ENCODE measurements around the gene PRR16. TPM values are rescaled to one million over a fixed set of nuclear protein-coding genes. Genes with fewer than 3 reads are reported as not detected.
"Not testable (repeated sequence)": the region's sequence is repeated elsewhere in the genome, so short reads cannot be mapped to it uniquely, and the experiment has no call there.

PRR16 gene
- total and polyA plus RNA-seq, 7 donors, result 1.6 to 5.9 (median 5.7) TPM

DNA sequence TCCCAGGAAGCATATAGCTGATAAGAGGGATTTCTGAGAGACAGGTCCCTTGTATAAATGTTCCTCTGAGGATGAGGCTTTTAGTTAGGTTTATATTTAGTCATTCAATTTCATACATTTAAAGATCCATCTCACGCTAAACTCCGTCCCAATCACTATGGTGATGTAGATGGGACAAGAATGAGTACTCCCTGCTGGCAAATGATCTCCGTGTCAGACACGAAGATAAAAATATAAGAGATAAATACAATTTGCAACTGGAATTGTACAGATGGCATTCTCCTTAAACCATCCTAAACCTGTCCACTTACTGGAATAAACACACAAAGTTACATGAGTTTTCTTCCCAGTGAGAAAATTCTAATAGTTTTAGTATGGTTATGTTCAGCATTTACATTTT, 233.0 kb downstream of the PRR16 start:
- intact Hi-C loops (cut with DNase I), result no loop called here
- no peak overlapping the region for H3K27ac ChIP-seq
- WGBS, 2 donors, result 81 to 85% methylated on average over 4 of the region's 4 CpGs

DNA sequence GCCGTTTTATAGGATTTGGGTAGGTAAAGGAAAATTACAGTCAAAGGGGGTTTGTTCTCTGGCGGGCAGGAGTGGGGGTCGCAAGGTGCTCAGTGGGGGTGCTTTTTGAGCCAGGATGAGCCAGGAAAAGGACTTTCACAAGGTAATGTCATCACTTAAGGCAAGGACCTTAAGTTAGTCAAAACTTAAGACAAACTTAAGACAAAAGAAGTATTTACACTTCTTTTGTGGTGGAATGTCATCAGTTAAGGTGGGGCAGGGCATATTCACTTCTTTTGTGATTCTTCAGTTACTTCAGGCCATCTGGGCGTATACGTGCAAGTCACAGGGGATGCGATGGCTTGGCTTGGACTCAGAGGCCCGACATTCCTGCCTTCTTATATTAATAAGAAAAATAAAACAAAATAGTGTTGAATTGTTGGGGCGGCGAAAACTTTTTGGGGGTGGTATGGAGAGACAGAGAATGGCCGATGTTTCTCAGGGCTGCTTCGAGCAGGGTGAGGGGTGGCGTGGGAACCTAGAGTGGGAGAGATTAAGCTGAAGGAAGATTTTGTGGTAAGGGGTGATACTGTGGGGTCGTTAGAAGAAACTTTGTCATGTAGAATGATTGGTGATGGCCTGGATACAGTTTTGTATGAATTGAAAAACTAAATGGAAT, 233.7 kb downstream of the PRR16 start:
- H3K4me1 ChIP-seq; H3K9me3 ChIP-seq; intact Hi-C loops (cut with DNase I); H3K4me3 ChIP-seq; H3K27ac ChIP-seq; H3K36me3 ChIP-seq; H3K27me3 ChIP-seq; DNase-seq: not testable (repeated sequence)
- 75 to 78% methylated on average over 10 of the region's 13 CpGs for WGBS, 2 donors

More for the DNA sequence above, 233.0 kb downstream of the PRR16 start:
- TF ChIP-seq EP300 (IDR thresholded peaks at IDR 0.05) (no peak), POLR2A (IDR thresholded peaks at IDR 0.05) (no peak), POLR2AphosphoS5 (IDR thresholded peaks at IDR 0.05) (no peak)
- TF ChIP-seq, protein P1, sequence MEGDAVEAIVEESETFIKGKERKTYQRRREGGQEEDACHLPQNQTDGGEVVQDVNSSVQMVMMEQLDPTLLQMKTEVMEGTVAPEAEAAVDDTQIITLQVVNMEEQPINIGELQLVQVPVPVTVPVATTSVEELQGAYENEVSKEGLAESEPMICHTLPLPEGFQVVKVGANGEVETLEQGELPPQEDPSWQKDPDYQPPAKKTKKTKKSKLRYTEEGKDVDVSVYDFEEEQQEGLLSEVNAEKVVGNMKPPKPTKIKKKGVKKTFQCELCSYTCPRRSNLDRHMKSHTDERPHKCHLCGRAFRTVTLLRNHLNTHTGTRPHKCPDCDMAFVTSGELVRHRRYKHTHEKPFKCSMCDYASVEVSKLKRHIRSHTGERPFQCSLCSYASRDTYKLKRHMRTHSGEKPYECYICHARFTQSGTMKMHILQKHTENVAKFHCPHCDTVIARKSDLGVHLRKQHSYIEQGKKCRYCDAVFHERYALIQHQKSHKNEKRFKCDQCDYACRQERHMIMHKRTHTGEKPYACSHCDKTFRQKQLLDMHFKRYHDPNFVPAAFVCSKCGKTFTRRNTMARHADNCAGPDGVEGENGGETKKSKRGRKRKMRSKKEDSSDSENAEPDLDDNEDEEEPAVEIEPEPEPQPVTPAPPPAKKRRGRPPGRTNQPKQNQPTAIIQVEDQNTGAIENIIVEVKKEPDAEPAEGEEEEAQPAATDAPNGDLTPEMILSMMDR (IDR thresholded peaks at IDR 0.05), result no peak
- Histone ChIP-seq H3K4me3 (no peak overlapping the region), H3K9me3 (no peaks in the 10 kb centered on the region), H3K4me1 (no peaks in the 10 kb centered on the region), H3K27me3 (no peaks in the 10 kb centered on the region), H3K36me3 (no peaks in the 10 kb centered on the region)
- DNase-seq, result no peak

DNA sequence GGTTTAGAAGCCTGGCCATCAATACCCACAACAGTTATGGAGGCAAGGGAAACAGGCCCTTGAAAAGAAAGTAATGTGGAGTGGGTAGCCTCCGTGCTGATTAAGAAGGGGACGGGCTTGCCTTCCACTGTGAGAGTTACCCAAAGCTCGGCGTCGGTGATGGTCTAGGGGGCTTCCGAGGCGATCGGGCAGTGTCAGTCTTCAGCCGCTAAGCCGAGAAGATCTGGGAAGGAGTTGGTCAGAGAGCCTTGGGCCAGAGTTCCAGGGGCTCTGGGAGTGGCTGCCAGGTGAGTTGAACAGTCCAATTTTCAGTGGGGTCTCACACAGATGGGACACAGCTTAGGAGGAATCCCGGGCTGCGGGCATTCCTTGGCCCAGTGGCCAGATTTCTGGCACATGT, 236.6 kb downstream of the PRR16 start:
- H3K9me3 ChIP-seq; DNase-seq; H3K4me3 ChIP-seq; H3K4me1 ChIP-seq; H3K27me3 ChIP-seq; H3K36me3 ChIP-seq; intact Hi-C loops (cut with DNase I); H3K27ac ChIP-seq: not testable (repeated sequence)
- 91% methylated on average over 12 of the region's 12 CpGs for WGBS, 2 donors

DNA sequence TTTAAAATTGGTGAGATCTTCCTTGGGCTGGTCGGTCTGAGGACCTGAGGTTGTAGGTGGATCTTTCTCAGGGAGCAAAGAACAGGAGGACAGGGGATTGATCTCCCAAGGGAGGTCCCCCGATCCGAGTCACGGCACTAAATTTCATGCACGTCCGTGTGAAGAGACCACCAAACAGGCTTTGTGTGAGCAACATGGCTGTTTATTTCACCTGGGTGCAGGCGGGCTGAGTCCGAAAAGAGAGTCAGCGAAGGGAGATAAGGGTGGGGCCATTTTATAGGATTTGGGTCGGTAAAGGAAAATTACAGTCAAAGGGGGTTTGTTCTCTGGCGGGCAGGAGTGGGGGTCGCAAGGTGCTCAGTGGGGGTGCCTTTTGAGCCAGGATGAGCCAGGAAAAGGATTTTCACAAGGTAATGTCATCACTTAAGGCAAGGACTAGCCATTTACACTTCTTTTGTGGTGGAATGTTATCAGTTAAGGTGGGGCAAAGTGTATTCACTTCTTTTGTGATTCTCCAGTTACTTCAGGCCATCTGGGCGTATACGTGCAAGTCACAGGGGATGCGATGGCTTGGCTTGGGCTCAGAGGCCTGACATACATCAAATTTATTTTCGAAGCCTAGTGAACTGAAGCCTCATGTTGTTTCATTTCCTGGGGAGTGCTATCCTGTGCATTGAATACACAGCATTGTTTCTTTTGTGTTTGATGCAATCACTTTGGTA, 238.9 kb downstream of the PRR16 start:
- H3K9me3 ChIP-seq; DNase-seq; H3K4me1 ChIP-seq; H3K4me3 ChIP-seq; intact Hi-C loops (cut with DNase I); H3K36me3 ChIP-seq; H3K27ac ChIP-seq; H3K27me3 ChIP-seq: not testable (repeated sequence)
- WGBS, 2 donors, result 52 to 69% methylated on average over 16 of the region's 16 CpGs

DNA sequence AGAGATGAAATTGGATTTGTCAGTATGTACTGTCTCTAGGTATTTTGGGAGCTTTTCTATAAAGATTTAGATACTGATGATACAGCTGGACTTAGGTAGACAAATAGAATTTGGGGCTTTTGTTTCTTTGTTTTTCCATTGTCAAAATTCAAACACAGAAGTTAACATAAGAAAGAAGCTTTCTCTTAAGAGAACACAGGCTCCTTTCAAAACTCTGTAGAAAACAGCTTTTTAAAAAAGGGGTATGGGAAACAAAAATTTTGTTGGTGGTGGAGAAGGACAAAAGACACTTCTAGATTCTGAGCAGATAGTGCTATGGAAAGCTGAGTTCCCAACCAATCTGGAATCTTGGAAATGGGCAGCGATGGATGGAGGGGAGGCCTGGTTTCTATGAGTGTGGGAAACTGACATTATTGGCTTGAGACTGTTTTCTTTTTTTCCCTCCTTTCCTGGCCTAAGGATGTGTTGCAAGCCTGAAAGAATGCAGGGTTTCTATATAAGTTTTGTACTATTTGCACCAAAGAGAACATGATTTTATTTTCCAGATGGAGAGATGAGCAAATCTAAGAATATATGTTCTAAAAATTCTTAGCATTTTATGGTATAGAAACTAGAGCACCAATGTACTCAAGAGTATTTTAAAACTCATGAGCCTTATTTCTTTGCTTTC, 240.0 kb downstream of the PRR16 start:
- Histone ChIP-seq H3K4me1 (no peaks in the 10 kb centered on the region), H3K4me3 (no peak overlapping the region), H3K27me3 (no peaks in the 10 kb centered on the region), H3K36me3 (no peaks in the 10 kb centered on the region), H3K27ac (no peak overlapping the region), H3K9me3 (no peaks in the 10 kb centered on the region)
- no peak for DNase-seq
- intact Hi-C loops (cut with DNase I), result no loop called here
- TF ChIP-seq POLR2AphosphoS5 (IDR thresholded peaks at IDR 0.05) (no peak), EP300 (IDR thresholded peaks at IDR 0.05) (no peak), POLR2A (IDR thresholded peaks at IDR 0.05) (no peak)
- TF ChIP-seq, protein P1 (IDR thresholded peaks at IDR 0.05), result no peak
- 65 to 70% methylated on average over 1 of the region's 1 CpG for WGBS, 2 donors

DNA sequence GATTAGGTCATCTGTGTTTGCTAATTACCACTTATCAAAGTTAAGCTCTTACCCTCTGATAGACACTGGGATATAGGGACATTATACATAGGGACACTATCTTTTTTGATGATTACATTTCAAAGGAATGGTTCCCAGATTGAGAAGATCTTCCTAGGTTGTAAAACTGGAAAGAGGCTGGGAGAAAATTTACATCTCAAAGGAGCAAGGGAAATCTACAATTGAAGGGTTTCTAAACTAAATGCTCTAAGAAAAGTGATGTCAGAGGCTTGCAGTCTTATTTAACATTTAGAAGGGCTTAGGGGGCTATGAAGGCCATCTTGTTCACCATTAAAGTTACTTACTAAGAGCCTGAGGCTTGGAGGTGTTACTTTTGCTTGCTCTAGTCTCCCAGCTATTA, 242.8 kb downstream of the PRR16 start:
- TF ChIP-seq, protein P1 (IDR thresholded peaks at IDR 0.05), result no peak
- TF ChIP-seq POLR2A (IDR thresholded peaks at IDR 0.05), result no peak
- no peak for TF ChIP-seq EP300 (IDR thresholded peaks at IDR 0.05)
- TF ChIP-seq POLR2AphosphoS5 (IDR thresholded peaks at IDR 0.05), result no peak
- Histone ChIP-seq H3K27ac (no peak overlapping the region), H3K4me3 (no peak overlapping the region), H3K27me3 (no peaks in the 10 kb centered on the region), H3K36me3 (no peaks in the 10 kb centered on the region), H3K9me3 (no peaks in the 10 kb centered on the region), H3K4me1 (no peaks in the 10 kb centered on the region)
- no peak for DNase-seq
- intact Hi-C loops (cut with DNase I), result no loop called here

All from sigmoid colon (tissue), 7 donors.